Small intestine (tissue), 7 donors: ENCODE results near the gene IL1RAPL2. TPM values are rescaled to one million over a fixed set of nuclear protein-coding genes. Genes with fewer than 3 reads are reported as not detected.

ENCODE experiments used
- DNase-seq, 2 donors: peaks; one replicate each; pipeline versions ENCODE4 v3.0.0 to v3.0.0-alpha.2; 2013
- FAIRE-seq: peaks from 2 replicates; lab custom pipeline; 2012; peaks lifted over from hg19 to GRCh38; lab: Jason Lieb, UNC
- H3K27ac ChIP-seq, 3 donors: one replicate each; pipeline ENCODE4 v1.5.1; 2013; ENCODE audit warnings: low read length in 2 of 3, mild to moderate bottlenecking in 2 of 3, control low read depth in 1 of 3, inconsistent platforms in 1 of 3, low read depth in 1 of 3, moderate library complexity in 1 of 3
- H3K27me3 ChIP-seq, 3 donors: one replicate each; pipeline ENCODE4 v1.6.1; 2013; ENCODE audit warnings: low read length in 3 of 3, inconsistent platforms in 1 of 3; ENCODE audit not compliant: control insufficient read depth in 3 of 3, insufficient read depth in 3 of 3
- H3K36me3 ChIP-seq, 3 donors: one replicate each; pipeline ENCODE4 v1.6.1; 2013; ENCODE audit warnings: low read length in 3 of 3, inconsistent platforms in 1 of 3, low read depth in 1 of 3, mild to moderate bottlenecking in 1 of 3, moderate library complexity in 1 of 3; ENCODE audit not compliant: control insufficient read depth in 3 of 3, insufficient read depth in 2 of 3
- H3K4me1 ChIP-seq, 3 donors: one replicate each; pipeline ENCODE4 v1.6.1; 2013; ENCODE audit warnings: low read length in 2 of 3, inconsistent platforms in 1 of 3, low read depth in 1 of 3, mild to moderate bottlenecking in 1 of 3, moderate library complexity in 1 of 3; ENCODE audit not compliant: control insufficient read depth in 3 of 3, insufficient read depth in 2 of 3
- H3K4me3 ChIP-seq, 3 donors: one replicate each; pipeline ENCODE4 v1.5.1; 2013; ENCODE audit warnings: low read length in 3 of 3, control low read depth in 1 of 3, inconsistent platforms in 1 of 3, low read depth in 1 of 3, mild to moderate bottlenecking in 1 of 3, moderate library complexity in 1 of 3
- H3K9me3 ChIP-seq, 2 donors: one replicate each; pipeline ENCODE4 v1.6.1; 2013; ENCODE audit warnings: low read depth in 1 of 2, low read length in 1 of 2; ENCODE audit not compliant: control insufficient read depth in 2 of 2, insufficient read depth in 1 of 2
- WGBS, 3 donors: extraction: QIAGEN DNeasy Blood & Tissue Kit; methylation state at CpG; one replicate each; pipeline ENCODE4 v1.1.7; 2013; 5-methylcytosine and 5-hydroxymethylcytosine counted together
- polyA plus RNA-seq, 4 donors: library from polyadenylated mRNA; stranded (reverse) in 3 of 4; unstranded in 1 of 4; fragments of 200-250 nt in 3 of 4; fragments of 120-200 nt in 1 of 4; gene quantifications; one replicate each; pipeline versions ENCODE4 v1.2.1 to v1.2.3, GENCODE V29; 2013
- donor health status: healthy with polysubstance abuse.
- donor health status: control.
- donor health status: control.
- donor health status: Bipolar disorder and iron deficiency.
- donor health status: healthy.

Gene IL1RAPL2
- polyA plus RNA-seq, 4 donors = 0.03 TPM; not detected in 3

GRCh38 chrX:105533951-105534350, 968.0 kb downstream of the IL1RAPL2 start:
- Histone ChIP-seq H3K27me3 (no peaks in the 10 kb centered on the region), H3K36me3 (no peaks in the 10 kb centered on the region), H3K4me3 (no peak overlapping the region), H3K4me1 (no peaks in the 10 kb centered on the region), H3K27ac (no peak overlapping the region), H3K9me3 (no peaks in the 10 kb centered on the region)
- DNase-seq (no peak), FAIRE-seq (no peak)
- WGBS, 3 donors = 86 to 92% (median 90%) methylated on average over 2 of the region's 2 CpGs

DNA sequence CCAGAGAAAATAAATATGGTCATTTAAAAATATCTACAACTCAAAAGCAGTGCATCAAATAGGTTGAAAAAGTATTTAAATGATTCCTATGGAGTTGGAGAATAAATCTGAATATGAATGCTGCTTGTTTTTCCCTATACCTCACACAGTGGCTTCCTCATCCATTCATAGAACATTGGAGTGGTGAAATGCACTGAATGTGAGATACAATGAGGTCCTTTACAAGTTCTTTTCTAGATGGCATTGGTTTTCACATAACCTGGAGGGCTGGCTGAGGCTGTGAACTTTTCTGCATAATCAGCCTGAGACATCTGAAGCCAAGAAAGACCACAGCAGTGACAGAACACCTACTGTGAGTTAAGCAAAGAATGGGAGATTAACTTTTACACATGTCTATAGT, 977.3 kb downstream of the IL1RAPL2 start:
- FAIRE-seq = no peak
- no peaks in the 10 kb centered on the region for H3K36me3 ChIP-seq

DNA sequence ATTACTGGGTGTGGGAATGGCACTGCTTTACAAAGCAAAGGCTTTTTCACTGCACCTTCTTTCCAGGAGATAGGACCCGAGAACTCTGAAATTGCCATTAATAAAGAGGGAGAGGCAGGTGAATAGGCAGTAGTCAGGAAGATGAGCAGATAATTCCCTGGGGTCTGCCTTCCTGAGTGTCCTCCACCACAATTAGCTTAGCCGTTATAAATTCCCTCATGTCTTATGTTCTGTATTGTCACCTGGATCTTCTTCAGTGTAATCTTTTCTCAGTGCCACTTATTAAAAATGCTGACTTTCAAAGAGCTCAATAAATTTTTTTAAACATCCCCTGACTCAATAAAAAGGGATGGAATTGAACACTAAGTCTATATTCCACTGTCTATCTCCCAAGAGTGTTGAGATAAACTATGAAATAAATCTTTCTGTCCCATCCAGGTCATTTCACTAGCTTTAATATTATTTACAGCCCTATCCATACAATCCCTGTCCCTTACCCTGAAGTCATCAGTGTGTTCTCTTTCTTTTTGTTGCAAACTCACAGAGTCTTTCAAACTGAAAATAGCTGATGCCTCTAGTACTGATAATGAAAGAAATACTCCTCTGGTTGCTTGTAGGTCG, 984.2 kb downstream of the IL1RAPL2 start:
- FAIRE-seq (no peak), DNase-seq (no peak)
- Histone ChIP-seq H3K4me3 (no peak overlapping the region), H3K27me3 (no peaks in the 10 kb centered on the region), H3K27ac (no peak overlapping the region), H3K36me3 (no peaks in the 10 kb centered on the region), H3K9me3 (no peaks in the 10 kb centered on the region), H3K4me1 (no peaks in the 10 kb centered on the region)
- WGBS, 3 donors = 58 to 62% (median 59%) methylated on average over 3 of the region's 3 CpGs

More for the DNA sequence above, 977.3 kb downstream of the IL1RAPL2 start:
- Histone ChIP-seq H3K4me1 (no peaks in the 10 kb centered on the region), H3K27ac (no peak overlapping the region), H3K27me3 (no peaks in the 10 kb centered on the region), H3K4me3 (no peak overlapping the region), H3K9me3 (no peaks in the 10 kb centered on the region)
- no peak for DNase-seq

DNA sequence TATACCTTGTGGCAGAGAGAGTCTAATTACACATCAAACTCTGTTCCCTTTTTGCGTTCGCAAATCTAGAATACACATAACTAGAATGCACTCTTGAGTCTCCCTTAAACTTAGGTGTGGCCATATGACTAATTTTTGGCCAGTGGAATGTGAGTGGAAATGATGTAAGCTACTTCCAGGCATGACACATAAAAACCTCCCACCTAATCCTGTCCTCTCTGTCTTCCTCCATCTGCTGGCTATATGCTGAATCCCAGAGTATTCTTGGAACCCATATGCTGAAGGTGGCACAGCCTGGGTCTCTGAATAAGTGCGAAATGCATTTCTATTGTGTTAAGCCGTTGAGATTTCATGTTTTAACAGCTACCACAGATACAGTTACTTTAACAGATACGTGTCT, 986.4 kb downstream of the IL1RAPL2 start:
- Histone ChIP-seq H3K36me3 (no peaks in the 10 kb centered on the region), H3K27ac (no peak overlapping the region), H3K4me3 (no peak overlapping the region), H3K4me1 (no peaks in the 10 kb centered on the region), H3K27me3 (no peaks in the 10 kb centered on the region), H3K9me3 (no peaks in the 10 kb centered on the region)
- FAIRE-seq (no peak), DNase-seq (no peak)
- 73 to 94% (median 88%) methylated on average over 5 of the region's 5 CpGs for WGBS, 3 donors

DNA sequence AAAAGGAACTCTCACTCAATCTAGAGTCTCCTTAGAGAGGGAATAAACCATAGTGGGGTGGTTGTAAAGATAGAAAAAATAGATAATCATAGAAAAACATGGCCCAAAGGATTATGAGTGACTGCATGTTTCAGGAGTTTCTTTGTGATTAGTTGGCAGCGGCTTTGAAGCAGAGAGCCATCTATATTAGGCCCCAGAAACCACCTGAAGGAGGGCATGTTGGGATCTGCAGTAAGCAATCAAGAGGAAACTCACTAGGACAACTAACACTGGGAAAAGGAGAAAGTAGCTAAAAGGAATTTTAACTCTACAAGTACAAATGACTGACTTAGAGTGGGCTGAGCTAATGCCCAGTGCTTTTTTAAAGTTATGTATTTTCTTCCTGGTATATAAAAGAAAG, 987.1 kb downstream of the IL1RAPL2 start:
- no peaks in the 10 kb centered on the region for H3K36me3 ChIP-seq
- WGBS, 3 donors = 56 to 77% (median 65%) methylated on average over 1 of the region's 1 CpG
- H3K27me3 ChIP-seq = no peaks in the 10 kb centered on the region
- no peak for FAIRE-seq
- no peaks in the 10 kb centered on the region for H3K9me3 ChIP-seq
- no peak overlapping the region for H3K27ac ChIP-seq
- H3K4me1 ChIP-seq = no peaks in the 10 kb centered on the region
- no peak for DNase-seq
- H3K4me3 ChIP-seq = no peak overlapping the region

- FAIRE-seq (no peak), DNase-seq (no peak)
- no peaks in the 10 kb centered on the region for H3K9me3 ChIP-seq
- H3K36me3 ChIP-seq = no peaks in the 10 kb centered on the region
- whole genome bisulfite sequencing, 3 donors = 87 to 91% (median 88%) methylated on average over 1 of the region's 1 CpG
- H3K27me3 ChIP-seq = no peaks in the 10 kb centered on the region
- H3K4me3 ChIP-seq = no peak overlapping the region
- H3K27ac ChIP-seq = no peak overlapping the region
- no peaks in the 10 kb centered on the region for H3K4me1 ChIP-seq
These were observed 998.5 kb downstream of the IL1RAPL2 start for GRCh38 chrX:105564501-105564900.

DNA sequence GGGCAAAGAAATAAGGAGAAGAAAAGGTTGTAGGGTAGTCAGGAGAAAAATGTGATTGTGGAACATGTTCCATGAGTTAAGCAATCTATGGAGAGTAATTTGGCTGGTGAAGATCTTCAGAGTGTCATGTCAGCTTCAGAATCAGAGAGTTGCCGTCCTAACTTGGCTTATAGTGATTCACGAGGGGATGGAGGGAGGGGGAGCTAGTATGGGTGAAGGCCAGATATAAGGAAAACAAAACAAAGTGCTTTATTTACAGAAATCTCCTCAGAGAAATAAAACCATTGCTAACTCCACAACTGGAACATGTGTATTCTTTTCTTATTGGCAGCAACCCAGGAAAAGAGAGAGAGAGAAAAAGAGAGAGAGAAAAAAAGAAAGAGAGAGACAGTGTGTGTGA, 999.9 kb downstream of the IL1RAPL2 start:
- DNase-seq (no peak), FAIRE-seq (no peak)
- no peaks in the 10 kb centered on the region for H3K4me1 ChIP-seq
- H3K9me3 ChIP-seq = no peaks in the 10 kb centered on the region
- H3K4me3 ChIP-seq = no peak overlapping the region
- H3K36me3 ChIP-seq = no peaks in the 10 kb centered on the region
- no peaks in the 10 kb centered on the region for H3K27me3 ChIP-seq
- WGBS, 3 donors = 29 to 50% (median 35%) methylated on average over 2 of the region's 2 CpGs
- no peak overlapping the region for H3K27ac ChIP-seq

DNA sequence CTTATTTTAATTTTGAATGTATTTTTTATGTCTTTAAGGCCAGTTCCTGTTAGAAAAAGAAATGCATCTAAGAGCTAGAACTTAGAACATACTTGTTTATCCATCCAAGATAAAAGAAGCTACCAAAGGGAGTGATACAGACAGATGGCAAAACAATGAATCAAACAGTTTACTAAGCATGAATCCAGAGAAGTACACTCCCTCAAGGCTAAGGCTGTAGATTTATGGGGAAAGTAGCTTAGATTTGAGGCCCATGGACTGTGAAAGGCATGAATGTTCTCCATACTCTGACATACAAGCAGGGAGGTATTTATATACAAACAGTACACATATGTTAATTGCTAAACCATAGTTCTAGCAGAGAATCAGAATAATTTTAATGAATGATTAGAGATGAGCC, 1001.1 kb downstream of the IL1RAPL2 start:
- FAIRE-seq = no peak
- DNase-seq = no peak
- Histone ChIP-seq H3K27me3 (no peaks in the 10 kb centered on the region), H3K4me3 (no peak overlapping the region), H3K4me1 (no peaks in the 10 kb centered on the region), H3K36me3 (no peaks in the 10 kb centered on the region), H3K9me3 (no peaks in the 10 kb centered on the region), H3K27ac (no peak overlapping the region)

GRCh38 chrX:105608745-105609144, 1042.7 kb downstream of the IL1RAPL2 start:
- no peaks in the 10 kb centered on the region for H3K4me1 ChIP-seq
- no peaks in the 10 kb centered on the region for H3K27me3 ChIP-seq
- H3K9me3 ChIP-seq = no peaks in the 10 kb centered on the region
- FAIRE-seq (no peak), DNase-seq (no peak)
- WGBS, 3 donors = 65 to 73% (median 72%) methylated on average over 2 of the region's 2 CpGs
- H3K27ac ChIP-seq = no peak overlapping the region
- H3K36me3 ChIP-seq = no peaks in the 10 kb centered on the region
- no peak overlapping the region for H3K4me3 ChIP-seq
